ENCODE results near the gene PEAK1.
"Not testable (repeated sequence)": the region's sequence is repeated elsewhere in the genome, so short reads cannot be mapped to it uniquely, and the experiment has no call there.

The PEAK1 gene

GRCh38 chr15:77176148-77176547 lies 243.8 kb downstream of the PEAK1 start:
- DNase-seq (ENCODE audit: low spot score): not testable (repeated sequence)

- no peak for DNase-seq (ENCODE audit: low spot score)
Measured at GRCh38 chr15:77173487-77173886, 246.4 kb downstream of the PEAK1 start.

DNA sequence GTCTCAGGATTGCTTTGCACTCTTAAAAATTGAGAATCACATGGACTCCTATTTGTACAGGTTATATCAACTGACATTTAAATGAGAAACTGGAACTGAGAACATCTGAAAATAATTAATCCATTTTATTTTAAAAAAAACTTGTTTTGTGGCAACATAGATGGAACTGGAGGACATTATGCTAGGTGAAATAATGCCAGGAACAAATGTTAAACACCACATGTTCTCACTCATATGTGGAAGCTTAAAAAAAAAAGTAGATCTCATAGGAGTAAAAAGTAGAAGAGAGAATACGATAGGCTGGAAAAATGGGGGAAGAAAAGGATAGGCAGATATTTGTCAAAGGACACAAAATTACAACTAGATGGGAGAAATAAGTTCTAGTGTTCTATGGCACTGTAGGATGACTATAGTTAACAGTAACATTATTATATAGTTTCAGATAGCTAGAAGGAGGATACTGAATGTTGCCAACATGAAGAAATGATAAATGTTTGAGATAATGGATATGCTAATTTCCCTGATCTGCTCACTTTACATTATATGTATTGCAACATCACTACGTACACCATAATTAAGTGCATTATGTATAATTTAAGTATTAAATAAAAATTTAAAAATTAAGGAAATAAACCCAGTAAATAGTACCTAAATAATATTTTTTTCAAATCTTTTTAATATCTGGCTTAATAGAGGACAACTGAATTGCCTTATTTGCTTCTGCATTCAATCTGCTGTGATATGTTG lies 248.5 kb downstream of the PEAK1 start:
- DNase-seq (ENCODE audit: low spot score): no peak

- DNase-seq (ENCODE audit: low spot score): no peak
Measured at GRCh38 chr15:77168616-77169015, 251.3 kb downstream of the PEAK1 start.

DNA sequence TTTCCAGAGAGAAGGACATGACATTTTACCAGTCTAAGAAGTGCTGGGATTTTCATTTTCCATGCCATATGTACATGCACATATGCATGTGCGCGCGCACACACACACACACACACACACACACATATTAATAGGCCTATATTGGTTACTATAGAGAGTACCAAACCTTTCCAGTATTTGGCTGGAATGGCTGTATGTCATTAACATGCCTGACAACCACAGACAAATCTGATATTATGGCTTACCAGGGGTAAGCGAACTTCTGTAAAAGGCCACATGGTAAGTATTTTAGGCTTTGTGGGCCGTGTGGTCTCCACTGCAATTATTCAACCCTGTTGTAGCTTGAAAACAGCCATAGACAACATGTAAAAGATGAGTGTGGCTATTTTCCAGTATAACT lies 251.8 kb downstream of the PEAK1 start:
- no peak for DNase-seq (ENCODE audit: low spot score)

GRCh38 chr15:77167406-77167805 lies 252.5 kb downstream of the PEAK1 start:
- no peak for DNase-seq (ENCODE audit: low spot score)

DNA sequence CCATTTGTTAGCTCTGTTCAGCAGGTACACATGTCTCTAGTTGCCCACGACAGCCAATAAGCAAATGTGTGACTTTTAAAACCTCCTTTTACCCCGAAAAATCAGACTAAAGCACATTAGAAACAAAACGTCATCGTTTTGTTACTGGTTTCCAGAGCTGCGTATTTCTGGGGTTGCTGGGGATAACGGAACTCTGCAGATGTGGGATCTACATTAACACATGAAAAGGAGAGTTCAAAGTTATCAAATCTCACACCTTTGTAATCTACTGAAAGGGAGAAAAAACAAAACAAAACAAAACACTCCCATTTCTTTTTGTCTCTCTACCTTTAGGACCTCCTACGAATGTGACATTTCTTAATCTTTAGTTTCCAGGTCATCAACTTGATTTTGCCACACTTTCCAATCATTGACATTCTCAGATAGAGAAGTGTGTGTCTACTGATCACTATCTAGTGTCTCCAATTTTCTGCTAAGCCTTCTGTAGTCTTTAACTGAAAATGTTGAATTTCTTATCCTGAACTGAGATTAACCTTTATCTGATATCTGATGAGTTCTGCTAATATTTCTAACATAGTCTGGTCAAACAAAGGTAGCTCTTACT lies 256.0 kb downstream of the PEAK1 start:
- DNase-seq (ENCODE audit: low spot score): no peak

GRCh38 chr15:77162872-77163633 lies 256.9 kb downstream of the PEAK1 start:
- no peak for DNase-seq (ENCODE audit: low spot score)

DNA sequence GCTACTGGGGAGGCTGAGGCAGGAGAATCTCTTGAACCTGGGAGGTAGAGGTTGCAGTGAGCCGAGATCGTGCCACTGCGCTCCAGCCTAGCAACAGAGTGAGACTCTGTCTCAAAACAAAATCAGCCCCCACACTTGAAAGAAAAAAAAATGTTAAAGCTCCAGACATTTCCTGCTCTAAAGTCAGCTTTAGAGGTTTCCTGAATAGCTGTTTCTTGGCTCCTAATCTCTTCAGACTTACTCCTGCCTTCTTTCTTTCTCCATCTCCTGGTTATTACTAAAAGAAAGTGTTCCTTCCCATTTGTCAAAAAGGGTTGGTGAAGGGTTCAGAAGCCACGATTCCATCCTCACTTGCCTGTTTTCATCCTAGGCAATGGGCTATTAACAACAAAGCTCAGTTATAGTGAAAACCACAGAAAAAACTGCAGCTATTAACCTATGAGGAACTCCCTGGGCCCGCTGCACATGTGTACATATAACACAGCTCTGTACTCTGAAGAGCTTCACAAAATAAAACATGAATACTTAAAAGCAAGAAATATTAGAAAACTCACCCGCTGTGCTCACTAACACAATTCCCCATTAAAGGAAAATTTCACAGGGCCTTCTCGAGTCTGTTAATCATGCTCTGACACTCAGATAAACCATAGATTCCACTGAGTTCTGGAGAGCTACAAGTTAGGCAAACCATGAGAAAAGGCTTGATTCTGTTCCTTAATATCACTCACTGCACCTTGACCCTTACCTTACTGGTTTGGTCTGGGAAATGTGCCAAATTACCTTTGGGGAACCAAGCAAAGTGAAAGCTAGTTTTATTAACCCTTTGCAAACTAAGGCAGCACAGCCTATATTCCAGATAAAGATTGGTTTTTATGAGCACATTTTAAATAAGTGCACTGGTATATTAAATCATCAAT lies 259.1 kb downstream of the PEAK1 start:
- DNase-seq (ENCODE audit: low spot score): no peak

DNA sequence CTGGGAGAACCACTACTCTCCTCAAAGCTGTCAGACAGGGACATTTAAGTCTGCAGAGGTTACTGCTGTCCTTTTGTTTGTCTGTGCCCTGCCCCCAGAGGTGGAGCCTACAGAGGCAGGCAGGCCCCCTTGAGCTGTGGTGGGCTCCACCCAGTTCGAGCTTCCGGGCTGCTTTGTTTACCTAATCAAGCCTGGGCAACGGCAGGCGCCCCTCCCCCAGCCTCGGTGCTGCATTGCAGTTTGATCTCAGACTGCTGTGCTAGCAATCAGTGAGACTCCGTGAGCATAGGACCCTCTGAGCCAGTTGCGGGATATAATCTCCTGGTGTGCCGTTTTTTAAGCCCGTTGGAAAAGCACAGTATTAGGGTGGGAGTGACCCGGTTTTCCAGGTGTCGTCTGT lies 263.9 kb downstream of the PEAK1 start:
- DNase-seq (ENCODE audit: low spot score): not testable (repeated sequence)

GRCh38 chr15:77148191-77148590 lies 271.7 kb downstream of the PEAK1 start:
- no peak for DNase-seq (ENCODE audit: low spot score)

- DNase-seq (ENCODE audit: low spot score): no peak
Measured at GRCh38 chr15:77145370-77145769, 274.5 kb downstream of the PEAK1 start.

DNA sequence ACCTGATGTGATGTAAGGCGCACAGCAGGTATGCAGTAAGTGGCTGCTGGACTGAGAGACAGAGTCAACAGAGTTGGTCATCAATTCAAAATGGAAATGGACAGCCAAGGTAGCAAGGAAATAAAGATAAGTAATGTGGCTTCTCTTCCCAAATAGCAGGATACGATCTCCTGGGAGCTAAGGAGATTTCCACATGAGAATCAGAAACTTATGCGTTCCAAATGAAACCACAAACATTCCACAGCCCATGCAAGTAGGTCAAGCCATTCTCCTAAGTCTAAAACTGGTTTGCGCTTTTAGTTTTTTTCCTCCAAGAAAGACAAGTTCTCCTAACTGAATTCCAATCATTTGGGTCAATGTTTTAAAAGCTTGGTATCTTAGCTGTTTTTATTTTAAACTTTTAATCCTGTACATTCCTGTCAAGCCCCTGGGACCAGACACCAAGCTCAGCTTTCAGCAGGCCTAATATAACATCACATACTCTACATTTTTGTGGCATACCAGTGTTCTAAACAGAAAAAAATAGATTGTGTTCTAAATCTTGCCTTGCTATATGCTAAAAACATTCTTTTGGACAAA lies 275.3 kb downstream of the PEAK1 start:
- no peak for DNase-seq (ENCODE audit: low spot score)

DNA sequence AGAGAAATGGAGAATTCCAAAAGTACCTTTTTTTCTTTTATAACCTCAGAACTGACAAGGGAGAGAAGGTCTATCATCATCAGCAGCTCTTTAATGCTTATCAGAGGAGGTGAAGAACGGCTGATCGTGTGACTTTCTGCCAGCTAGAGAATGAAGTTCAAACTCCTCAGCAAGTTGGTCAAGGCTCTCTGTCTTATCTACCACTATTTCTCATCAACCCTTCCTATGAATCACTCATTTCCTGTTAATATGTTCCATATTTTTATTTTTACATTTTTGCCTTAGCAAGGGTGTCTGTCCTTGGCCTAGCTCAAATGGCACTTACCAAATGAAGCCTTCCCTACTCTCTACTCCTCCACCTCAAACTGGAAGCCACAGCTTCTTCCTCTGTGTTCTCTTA lies 275.9 kb downstream of the PEAK1 start:
- DNase-seq (ENCODE audit: low spot score): no peak

- DNase-seq (ENCODE audit: low spot score): no peak
Measured at GRCh38 chr15:77143616-77144015, 276.3 kb downstream of the PEAK1 start.

GRCh38 chr15:77143191-77143590 lies 276.7 kb downstream of the PEAK1 start:
- no peak for DNase-seq (ENCODE audit: low spot score)

DNA sequence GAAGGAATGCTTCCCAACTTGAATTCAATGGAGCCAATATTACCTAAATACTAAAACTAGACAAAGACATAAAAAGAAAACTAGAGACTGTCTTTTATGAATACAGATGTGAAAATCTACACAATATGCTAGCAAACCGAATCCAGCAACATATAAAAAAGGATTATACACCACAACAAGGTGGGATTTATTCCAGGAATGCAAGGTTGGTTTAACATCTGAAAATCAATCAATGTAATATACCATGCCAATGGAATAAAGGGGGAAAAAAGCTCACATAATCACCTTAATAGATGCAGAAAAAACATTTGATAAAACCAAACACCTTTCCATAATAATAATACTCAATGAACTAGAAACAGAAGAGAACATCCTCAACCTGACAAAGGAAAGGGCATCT lies 279.7 kb downstream of the PEAK1 start:
- no peak for DNase-seq (ENCODE audit: low spot score)

DNA sequence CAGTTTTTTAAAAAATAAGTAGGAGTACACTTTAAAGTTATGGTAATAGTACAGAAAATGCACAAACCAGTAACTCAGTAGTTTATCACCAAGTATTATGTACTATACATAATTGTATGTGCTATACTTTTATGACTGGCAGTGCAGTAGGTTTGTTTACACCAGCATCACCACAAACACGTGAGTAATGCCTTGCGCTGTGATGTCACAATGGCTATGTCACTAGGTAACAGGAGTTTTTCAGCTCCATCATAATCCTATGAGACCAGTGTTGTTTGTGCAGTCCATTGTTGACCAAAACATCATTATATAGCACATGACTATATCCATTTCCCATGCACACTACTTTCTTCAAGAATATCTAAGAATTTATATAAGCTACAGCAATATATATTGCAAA lies 280.6 kb downstream of the PEAK1 start:
- no peak for DNase-seq (ENCODE audit: low spot score)

DNA sequence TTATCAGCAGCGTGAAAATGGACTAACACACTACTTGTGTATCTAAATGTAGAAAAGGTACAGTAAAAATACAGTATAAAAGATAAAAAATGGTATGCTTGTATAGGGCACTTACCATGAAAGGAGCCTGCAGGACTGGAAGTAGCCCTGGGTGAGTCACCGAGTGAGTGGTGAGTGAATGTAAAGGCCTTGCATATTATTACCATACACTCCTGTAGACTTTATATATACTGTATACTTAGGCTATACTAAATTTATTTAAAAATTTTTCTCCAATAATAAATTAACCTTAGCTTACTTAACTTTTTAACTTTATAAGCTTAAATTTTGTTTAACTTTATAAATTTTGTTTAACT lies 281.8 kb downstream of the PEAK1 start:
- no peak for DNase-seq (ENCODE audit: low spot score)

GRCh38 chr15:77135181-77135580 lies 284.7 kb downstream of the PEAK1 start:
- DNase-seq (ENCODE audit: low spot score): no peak

DNA sequence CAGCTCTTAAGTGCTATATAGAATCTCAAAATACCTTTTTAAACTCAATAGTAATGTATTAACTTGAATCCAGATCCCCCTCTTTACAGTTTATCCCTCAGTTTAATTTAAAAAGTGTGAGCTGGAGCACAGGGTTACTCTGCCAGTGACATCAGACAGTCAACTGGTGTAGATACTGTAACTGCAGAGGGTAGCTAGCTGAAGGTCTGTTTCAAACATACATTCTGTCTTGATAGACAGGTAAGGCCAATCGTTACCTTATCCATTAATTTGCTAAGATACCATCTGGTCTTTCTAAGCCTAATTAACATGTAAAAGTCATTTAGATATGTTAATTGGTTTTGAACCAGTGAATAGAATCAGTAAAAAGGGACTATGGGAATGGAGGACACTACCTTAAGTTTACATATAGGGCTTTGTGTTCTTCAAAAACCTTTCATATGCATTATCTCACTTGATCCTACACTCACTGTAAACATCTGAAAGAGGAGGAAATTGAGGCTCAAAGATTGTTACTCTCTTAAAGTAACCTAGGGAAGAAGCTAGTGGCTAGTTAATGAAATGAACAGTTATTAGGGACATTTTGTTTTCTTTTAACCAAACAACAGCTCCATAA lies 289.5 kb downstream of the PEAK1 start:
- DNase-seq (ENCODE audit: low spot score): no peak
